Thymus (tissue), 11 donors: Measurements from ENCODE around the gene GNLY. TPM values are rescaled to one million over a fixed set of nuclear protein-coding genes. Genes with fewer than 3 reads are reported as not detected.

Experiments
- DNase-seq, 9 donors: peaks; one replicate each; pipeline ENCODE4 v3.0.0-alpha.2; 2013; ENCODE audit warnings: low spot score in 9 of 9, low read depth in 6 of 9, missing footprints in 1 of 9
- H3K27ac ChIP-seq, 2 donors: one replicate each; pipeline ENCODE4 v1.5.1; 2013; ENCODE audit warnings: control low read depth in 1 of 2, low read depth in 1 of 2, low read length in 1 of 2, mild to moderate bottlenecking in 1 of 2, moderate library complexity in 1 of 2
- H3K27me3 ChIP-seq, 2 donors: one replicate each; pipeline ENCODE4 v1.5.1; 2013; ENCODE audit warnings: low read length in 1 of 2; ENCODE audit not compliant: control insufficient read depth in 2 of 2, insufficient read depth in 1 of 2
- H3K36me3 ChIP-seq, 2 donors: one replicate each; pipeline ENCODE4 v1.5.1; 2013; ENCODE audit warnings: low read length in 1 of 2, mild to moderate bottlenecking in 1 of 2, moderate library complexity in 1 of 2; ENCODE audit not compliant: control insufficient read depth in 2 of 2, insufficient read depth in 2 of 2
- H3K4me1 ChIP-seq, 2 donors: one replicate each; pipeline ENCODE4 v1.5.1; 2013; ENCODE audit warnings: low read length in 2 of 2; ENCODE audit not compliant: control insufficient read depth in 2 of 2, insufficient read depth in 2 of 2
- H3K4me3 ChIP-seq, 2 donors: one replicate each; pipeline ENCODE4 v1.5.1; 2013; ENCODE audit warnings: low read length in 2 of 2, control low read depth in 1 of 2, mild to moderate bottlenecking in 1 of 2
- H3K9me3 ChIP-seq, 2 donors: one replicate each; pipeline ENCODE4 v1.5.1; 2013; ENCODE audit warnings: low read length in 1 of 2, mild to moderate bottlenecking in 1 of 2; ENCODE audit not compliant: control insufficient read depth in 2 of 2, insufficient read depth in 1 of 2
- WGBS: extraction: QIAGEN DNeasy Blood & Tissue Kit; methylation state at CpG from one replicate; pipeline ENCODE4 v1.1.7; 2013; 5-methylcytosine and 5-hydroxymethylcytosine counted together
- polyA plus RNA-seq: library from polyadenylated mRNA; stranded (reverse); fragments of 200-250 nt; gene quantifications from one replicate; pipeline ENCODE4 v1.2.3, GENCODE V29; 2013
- total RNA-seq: library from RNA; stranded (reverse); fragments of 120-200 nt; gene quantifications from one replicate; pipeline ENCODE4 v1.2.4, GENCODE V29; 2013
- donor health status: healthy.

GNLY gene
- total and polyA plus RNA-seq, 2 donors = 1.7 to 7.0 TPM

DNA sequence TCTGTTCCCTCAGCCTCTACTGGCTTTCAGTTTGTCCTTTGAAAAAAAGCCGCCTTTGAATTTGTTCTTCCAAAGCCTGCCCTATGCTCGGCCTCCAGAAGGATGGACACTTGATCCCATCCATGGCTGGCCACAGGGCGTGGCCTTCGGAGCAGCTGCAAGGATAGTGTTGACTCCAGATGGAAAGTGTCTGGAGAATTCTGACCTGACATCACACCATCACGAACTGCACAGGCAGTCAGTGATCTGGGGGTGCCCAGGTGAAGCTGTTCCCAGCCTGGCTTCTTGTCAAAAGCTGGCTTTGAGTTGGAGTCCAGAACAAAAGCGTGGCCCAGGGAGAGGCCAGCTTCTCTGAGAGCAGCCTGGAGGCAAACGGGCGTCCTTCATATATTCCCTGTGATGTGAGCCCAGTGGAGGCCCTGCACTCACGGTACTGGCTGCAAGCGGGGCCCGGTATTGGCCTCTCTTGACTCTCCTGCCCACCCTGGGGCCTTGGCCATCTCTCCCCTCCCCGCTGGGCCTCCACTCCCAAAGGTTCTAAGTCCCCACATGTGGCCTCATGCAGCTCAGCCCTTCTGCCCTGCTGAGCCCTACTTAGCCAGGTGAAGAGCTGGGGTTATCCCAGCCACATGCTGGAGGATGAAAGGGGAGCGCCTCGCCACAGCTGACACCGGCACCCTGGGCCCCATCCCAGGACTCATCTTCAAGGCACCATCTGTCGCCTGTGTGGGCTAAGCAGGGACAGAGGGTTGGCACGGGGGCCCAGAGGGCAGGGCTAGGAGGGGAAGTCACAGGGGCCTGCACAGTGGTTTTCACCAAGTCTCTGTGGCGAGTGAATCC lies 39.2 kb downstream of the GNLY start:
- WGBS = 66% methylated on average over 18 of the region's 18 CpGs
- Histone ChIP-seq H3K4me1 (peaks cover 11 to 25% of the 10 kb centered on the region in 2 donors), H3K27me3 (peaks cover 0 to 4% of the 10 kb centered on the region in 2 donors), H3K9me3 (peaks cover 0 to 3% of the 10 kb centered on the region in 2 donors), H3K27ac (no peak overlapping the region), H3K4me3 (no peak overlapping the region), H3K36me3 (no peaks in the 10 kb centered on the region)
- peak in 2 of 9 donors; percentile 37 to 56 for DNase-seq

DNA sequence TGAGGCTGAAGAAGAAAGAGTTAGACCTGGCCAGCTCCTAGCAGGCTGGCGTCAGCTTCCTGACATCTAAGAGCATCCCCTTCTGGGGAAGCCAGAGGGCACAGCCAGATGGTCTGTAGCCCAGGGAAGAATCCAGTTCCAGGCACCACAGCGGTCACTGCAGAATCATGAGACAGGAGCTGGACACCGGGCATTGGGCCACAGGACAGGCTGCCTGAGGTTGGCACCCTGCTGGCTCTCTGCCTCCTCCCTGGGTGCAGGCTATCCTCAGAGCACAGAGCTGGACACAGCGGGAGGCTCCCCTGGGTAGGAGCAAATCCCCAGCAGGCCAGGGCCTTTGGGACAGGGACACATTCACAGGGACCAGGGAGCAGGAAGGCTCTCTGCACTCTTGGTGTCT lies 39.9 kb downstream of the GNLY start:
- Histone ChIP-seq H3K9me3 (peaks cover 0 to 3% of the 10 kb centered on the region in 2 donors), H3K4me3 (no peak overlapping the region), H3K4me1 (peaks cover 11 to 24% of the 10 kb centered on the region in 2 donors), H3K27me3 (peaks cover 0 to 2% of the 10 kb centered on the region in 2 donors), H3K27ac (no peak overlapping the region), H3K36me3 (no peaks in the 10 kb centered on the region)
- WGBS = 83% methylated on average over 4 of the region's 4 CpGs
- DNase-seq = no peak

DNA sequence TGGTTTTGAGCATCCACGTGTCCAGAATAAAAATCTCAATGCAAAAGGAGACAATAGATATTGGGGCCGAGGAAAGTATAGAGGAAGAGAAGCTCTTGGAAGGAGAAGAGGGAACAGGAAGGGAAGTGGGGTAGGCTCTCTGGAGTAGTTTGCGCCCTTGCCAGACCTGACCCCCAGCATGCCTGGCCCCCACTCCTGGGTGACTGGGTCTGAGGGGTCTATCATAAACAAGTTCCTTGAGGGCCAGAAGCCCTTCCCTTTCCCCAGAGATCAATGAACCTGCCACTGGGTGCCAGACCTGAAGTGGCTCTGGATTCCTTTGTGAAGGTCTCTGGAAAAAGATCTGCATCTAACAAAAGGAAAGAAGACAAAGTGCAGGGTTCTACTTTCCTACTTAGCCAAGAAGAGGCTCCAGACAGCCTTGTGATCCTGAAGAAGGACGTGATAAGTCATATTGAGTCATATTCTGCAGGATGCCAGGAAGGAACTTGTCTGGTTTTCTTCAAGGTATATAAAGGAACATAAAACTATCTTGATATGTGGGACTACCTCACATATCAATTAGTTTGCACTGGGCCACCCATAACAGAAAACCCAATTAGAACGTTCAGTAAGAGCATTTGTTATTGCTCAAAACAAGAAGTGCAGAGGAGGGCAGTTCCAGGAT lies 40.9 kb downstream of the GNLY start:
- Histone ChIP-seq H3K4me1 (peaks cover 11 to 19% of the 10 kb centered on the region in 2 donors), H3K9me3 (peaks cover 0 to 3% of the 10 kb centered on the region in 2 donors), H3K4me3 (no peak overlapping the region), H3K27ac (no peak overlapping the region), H3K27me3 (no peaks in the 10 kb centered on the region), H3K36me3 (no peaks in the 10 kb centered on the region)
- 96% methylated on average over 5 of the region's 5 CpGs for WGBS
- no peak for DNase-seq

DNA sequence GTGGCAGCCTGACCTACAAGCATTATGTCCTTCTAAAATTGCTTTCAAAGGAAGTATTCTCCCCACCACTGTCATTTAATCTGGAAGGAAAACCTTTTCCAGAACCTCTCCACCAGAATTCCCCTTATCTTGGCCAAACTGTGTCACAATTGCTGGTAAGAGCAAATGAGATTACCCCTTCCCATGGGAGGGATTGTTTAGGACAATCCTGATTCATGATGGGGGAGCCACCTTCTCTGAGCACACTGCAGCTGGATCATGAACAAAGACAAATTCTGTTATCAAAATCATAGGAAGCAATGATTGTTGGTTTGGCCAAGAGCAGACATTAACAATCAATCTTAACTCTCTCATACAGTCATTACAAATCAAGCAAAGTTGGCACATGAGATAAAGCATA lies 41.5 kb downstream of the GNLY start:
- no peak for DNase-seq
- no peaks in the 10 kb centered on the region for H3K27me3 ChIP-seq
- no peak overlapping the region for H3K4me3 ChIP-seq
- H3K27ac ChIP-seq = no peak overlapping the region
- peaks cover 0 to 3% of the 10 kb centered on the region in 2 donors for H3K9me3 ChIP-seq
- H3K36me3 ChIP-seq = no peaks in the 10 kb centered on the region
- H3K4me1 ChIP-seq = peaks cover 11 to 19% of the 10 kb centered on the region in 2 donors

DNA sequence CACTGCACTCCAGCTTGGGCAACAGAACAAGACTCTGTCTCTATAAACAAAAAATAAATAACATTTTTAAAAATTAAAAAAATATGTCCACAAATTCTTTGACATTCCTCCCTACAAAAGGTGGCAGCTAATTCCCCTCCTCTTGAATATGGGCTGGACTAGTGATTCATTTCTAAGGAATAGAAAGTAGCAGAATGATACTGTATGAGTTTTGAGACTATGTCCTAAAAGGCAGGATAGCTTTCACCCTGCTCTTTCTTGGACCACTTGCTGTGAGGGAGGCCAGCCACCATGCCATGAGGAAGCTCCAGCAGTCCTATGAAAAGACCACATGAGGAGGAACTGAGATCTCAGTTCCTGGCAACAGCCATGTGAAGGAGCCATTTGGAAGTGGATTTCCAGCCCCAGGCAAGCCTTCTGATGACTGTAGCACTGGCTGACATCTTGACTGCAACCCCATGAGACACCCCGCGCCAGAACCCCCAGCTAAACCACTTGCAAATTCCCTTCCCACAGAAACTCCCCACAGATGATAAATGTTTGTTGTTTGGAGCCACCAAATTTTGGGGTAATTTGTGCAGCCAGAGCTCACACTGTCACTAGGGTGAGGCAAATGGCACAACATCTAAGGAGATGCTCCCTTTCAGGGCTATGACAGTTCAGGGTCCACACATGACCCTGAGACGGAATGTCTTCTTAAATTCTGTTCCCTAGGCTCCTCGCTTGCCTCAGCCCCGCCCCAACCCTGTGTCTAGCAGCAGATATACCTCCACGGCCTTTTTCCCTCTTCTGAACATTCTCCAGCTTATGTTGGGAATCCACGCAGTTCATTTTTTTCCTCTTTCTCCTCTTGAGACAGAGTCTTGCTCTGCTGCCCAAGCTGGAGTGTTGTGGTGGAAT lies 42.5 kb downstream of the GNLY start:
- Histone ChIP-seq H3K9me3 (peaks cover 0 to 3% of the 10 kb centered on the region in 2 donors), H3K36me3 (no peaks in the 10 kb centered on the region), H3K4me1 (peaks cover 11 to 24% of the 10 kb centered on the region in 2 donors), H3K4me3 (no peak overlapping the region), H3K27me3 (peaks cover 0 to 1% of the 10 kb centered on the region in 2 donors), H3K27ac (no peak overlapping the region)
- 96% methylated on average over 7 of the region's 7 CpGs for whole genome bisulfite sequencing
- no peak for DNase-seq

DNA sequence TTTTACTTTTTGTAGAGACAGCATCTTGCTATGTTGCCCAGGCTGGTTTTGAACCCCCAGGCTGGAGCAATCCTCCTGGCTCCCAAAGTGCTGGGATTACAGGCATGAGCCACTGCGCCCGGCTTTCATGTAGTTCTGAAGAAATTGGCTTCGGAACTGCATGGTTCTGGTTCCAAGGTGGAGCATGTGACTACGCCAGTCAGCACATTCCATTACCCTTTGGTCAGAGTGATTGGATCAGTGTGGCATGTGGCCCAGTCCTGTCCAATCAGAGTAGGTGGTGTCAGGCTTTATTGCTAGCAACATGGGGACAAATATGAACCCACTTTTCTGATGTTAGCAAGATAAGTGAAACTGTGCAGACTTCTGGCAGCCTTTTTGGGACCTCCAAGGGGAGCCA lies 43.3 kb downstream of the GNLY start:
- DNase-seq = no peak
- Histone ChIP-seq H3K9me3 (peaks cover 0 to 3% of the 10 kb centered on the region in 2 donors), H3K27me3 (peaks cover 0 to 2% of the 10 kb centered on the region in 2 donors), H3K4me3 (no peak overlapping the region), H3K27ac (no peak overlapping the region), H3K36me3 (no peaks in the 10 kb centered on the region), H3K4me1 (peaks cover 16 to 30% of the 10 kb centered on the region in 2 donors)
- 97% methylated on average over 4 of the region's 4 CpGs for WGBS

DNA sequence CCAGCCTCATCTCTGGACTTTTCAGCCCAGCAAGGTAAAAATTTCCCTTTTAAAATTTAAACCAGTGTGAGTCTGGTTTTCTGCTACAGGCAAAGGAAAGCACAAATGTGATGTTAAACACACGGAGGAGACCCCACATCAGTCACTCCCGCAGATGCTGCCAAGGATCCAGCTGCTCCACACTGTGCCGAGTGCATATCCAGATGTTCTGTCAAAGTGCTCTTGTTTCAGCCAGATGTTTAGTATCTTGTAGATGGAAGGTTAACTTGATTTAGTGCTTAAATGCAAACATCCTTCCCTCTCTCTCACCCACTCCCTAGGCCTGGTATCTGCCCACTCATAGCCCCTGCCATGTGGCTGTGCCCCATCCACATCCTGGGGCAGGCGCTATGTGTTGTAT lies 43.8 kb downstream of the GNLY start:
- Histone ChIP-seq H3K27ac (no peak overlapping the region), H3K27me3 (peaks cover 0 to 2% of the 10 kb centered on the region in 2 donors), H3K36me3 (no peaks in the 10 kb centered on the region), H3K9me3 (peaks cover 0 to 3% of the 10 kb centered on the region in 2 donors), H3K4me3 (no peak overlapping the region), H3K4me1 (peaks cover 19 to 30% of the 10 kb centered on the region in 2 donors)
- no peak for DNase-seq
- WGBS = 93% methylated on average over 4 of the region's 4 CpGs

DNA sequence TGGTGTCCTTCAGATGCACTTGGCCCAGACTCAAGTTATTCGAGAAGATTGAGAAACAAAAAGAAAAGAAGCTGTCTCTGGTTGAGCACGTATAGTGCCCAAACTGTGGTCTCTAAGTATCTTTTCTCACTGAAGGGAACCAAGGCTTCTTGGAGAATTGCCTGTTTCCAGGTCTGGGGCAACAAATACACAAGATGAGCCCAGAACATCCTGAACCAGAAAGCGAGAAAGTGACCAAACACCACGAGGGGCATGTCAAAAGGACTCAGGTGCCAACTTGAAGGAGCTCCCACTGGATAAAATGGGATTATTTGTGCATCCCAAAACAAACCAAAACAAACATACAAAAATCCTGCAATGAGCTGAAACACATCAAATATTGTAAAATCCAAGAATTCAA lies 46.0 kb downstream of the GNLY start:
- no peak overlapping the region for H3K27ac ChIP-seq
- H3K4me1 ChIP-seq = peaks cover 10 to 37% of the 10 kb centered on the region in 2 donors
- 95% methylated on average over 4 of the region's 4 CpGs for WGBS
- H3K36me3 ChIP-seq = no peaks in the 10 kb centered on the region
- no peak overlapping the region for H3K4me3 ChIP-seq
- DNase-seq = no peak
- H3K27me3 ChIP-seq = peaks cover 0 to 7% of the 10 kb centered on the region in 2 donors
- H3K9me3 ChIP-seq = peaks cover 0 to 3% of the 10 kb centered on the region in 2 donors
